CD4-positive, alpha-beta T cell treated with Interleukin-17A for 4 hours (primary cell): ENCODE results near the gene VANGL1.

ENCODE experiments used
- DNase-seq: peaks from one replicate; pipeline ENCODE4 v3.0.0-alpha.2; 2020; ENCODE audit warnings: mixed read lengths

VANGL1 gene

DNA sequence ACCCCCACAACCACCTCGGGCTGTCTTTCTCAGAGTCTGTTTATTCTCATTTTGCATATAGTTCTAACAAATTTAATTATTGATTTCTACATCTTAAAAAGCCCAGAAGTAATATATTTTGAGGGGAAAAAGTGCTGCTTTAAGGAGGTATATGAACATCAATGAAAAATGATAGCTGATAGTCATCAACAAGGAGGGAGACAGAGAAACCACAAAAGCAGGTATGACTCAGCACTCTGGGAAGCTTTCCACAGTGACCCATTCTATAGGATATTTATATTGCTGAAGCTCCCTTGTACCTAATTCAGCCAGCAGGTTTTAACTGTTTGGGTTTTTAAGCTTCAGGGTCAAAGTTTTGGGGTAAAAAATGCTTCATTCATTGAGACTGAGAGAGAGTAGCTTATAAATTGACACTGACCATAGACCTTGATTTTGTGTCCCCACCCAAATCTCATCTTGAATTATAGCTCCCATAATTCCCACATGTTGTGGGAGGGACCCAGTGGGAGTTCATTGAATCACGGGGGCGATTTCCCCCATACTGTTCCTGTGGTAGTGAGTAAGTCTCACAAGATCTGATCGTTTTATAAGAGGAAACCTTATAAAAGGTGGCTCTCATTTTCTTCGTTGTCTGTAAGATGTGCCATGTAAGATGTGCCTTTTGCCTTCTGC is 27.4 kb downstream of the VANGL1 start:
- DNase-seq = no peak

DNA sequence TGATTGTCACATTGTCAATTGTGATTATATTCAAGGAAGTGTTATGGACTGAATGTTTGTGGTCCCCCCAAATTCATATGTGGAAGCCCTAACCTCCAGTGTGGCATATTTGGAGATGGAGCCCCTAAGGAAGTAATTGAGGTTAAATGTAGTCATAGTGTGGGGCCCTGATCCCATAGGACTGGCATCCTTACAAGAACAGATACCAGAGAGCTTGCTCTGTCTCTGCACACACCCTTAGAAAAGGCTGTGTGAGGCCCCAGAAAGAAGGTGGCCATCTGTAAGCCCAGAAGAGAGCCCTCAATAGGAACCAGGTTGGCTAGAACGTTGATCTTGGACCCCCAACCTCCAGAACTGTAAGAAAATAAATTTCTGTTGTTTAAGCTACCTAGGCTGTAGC is 28.1 kb downstream of the VANGL1 start:
- no peak for DNase-seq

- DNase-seq = no peak
These were observed 28.9 kb downstream of the VANGL1 start for GRCh38 chr1:115670476-115671175.

DNA sequence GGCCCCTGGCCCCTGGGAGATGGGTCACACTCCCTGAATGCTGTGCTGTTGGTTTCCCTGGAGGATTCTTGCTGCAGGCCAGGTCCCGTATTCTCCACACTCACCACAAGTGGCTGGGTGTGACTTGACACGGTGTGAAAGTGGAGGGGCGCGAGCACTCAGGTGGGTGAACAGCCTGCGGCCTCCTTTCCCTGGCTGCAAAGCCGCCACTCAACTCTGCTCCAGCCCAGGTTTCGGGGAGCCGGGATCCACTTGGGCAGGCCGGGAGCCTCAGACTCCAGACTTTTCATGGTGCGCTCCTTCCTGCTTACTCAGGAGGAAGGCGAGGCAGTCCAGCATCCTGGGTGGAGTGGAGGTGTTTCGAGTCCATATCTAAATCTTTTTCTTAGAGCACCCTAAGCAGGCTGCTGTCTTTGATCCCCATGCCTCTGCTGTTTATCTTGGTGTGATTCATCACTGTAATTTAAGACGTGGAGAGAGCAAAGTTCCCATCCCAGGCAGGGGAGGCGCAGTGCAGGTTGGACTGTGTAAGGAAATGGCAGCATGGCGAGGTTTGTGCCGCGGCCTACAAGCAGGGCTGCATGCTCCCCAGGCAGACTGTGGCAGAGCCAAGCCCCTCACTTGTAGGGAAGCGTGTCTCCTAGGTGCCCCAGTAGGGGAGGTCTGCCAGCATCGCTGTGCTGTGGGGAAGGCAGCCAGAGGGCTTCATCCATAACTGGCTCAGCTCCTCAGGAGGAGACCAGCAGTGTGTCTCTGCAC is 29.6 kb downstream of the VANGL1 start:
- DNase-seq = no peak

DNA sequence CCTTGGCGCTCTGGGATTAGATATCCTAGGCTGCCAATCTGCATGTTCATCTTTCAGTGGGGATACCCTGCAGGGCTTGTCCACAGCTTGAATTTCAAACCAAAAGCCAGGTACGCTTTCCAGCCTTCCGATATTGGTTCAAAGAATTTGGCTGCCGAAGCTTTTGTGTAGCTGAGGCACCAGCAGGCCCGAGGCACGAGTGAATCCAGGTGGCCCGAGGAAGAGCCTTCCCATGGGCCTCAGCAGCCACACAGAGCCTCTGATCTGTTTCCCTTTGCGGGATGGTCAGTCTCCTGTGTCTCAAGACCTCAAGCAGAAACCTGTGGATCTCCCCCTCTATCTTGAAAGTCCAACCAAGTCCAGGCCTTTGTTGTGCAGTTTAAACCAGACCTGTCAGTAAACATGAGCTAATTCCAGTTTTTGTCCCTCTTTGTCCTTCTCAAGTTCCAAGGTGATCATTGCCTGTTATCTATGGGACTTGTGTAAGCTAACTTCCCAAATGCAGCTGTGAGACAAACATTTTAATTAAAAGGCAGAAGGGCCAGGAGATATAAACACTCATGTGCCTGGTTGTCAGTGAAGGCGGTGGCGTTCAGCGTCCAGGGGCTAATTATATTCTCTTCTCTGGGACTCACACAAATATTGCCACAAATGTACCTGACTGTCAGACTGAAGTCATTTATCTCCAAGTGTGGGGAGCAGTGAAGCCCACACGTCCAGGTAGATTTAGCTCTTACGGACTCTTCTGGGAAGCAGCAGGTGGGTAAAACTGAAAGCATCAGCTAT is 30.6 kb downstream of the VANGL1 start:
- no peak for DNase-seq

DNA sequence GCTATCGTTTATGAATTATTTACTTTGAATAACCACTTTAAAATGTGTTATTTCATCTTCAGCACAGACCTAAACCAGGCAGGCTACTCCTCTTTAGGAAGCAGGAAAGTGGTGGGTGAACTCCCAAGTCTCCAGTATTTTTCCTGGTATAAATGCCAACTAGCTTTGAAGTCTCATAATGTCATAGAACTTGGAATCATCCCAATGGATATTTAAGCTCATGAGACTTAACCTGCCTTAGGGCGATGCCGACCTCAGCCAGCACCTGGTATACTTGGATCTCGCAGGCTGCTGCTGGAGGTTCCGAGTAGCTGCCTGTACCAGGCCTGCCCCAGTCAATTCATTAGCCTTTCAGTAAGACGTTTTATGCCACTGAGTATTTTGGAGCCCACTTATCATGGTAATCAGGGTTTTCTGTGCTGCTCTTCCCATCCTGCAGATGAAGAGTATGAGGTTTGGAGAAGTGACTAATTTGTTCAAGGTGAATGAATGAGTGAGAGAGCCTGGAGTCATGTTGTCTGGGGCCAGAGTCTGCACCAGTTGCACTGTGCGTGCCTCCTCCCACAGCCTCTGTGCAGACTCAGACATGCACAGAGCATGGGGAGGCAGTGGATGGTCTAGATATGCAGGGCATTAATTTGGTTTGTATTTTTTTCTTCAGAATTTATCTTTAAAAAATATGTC is 34.9 kb downstream of the VANGL1 start:
- no peak for DNase-seq

GRCh38 chr1:115677182-115677555 is 35.4 kb downstream of the VANGL1 start:
- DNase-seq = no peak

- no peak for DNase-seq
These were observed 35.8 kb downstream of the VANGL1 start for GRCh38 chr1:115677565-115677964.

GRCh38 chr1:115678141-115678540 is 36.4 kb downstream of the VANGL1 start:
- no peak for DNase-seq

DNA sequence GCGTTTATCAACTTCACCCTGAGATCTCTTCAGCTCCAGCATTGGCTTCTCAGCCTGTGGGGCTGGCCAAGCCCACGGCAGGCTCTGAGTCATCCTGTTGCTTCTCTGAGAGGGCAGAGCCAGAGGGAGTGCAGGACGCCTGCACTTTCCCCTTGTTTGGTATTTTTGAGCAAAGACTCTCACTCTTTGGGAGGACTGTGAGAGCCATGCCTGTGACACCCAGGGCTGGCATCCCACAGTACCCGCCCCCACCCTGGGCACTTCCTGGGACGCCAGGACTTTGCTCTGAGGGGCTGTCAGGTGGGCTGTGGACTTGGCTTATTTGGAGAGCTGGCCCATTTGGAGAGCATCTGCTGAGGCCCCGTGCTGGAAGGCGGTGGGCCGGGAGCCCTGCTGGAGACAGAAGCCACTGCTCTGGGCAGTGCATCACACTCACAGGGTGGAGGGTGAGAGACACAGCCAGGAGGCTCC is 37.4 kb downstream of the VANGL1 start:
- no peak for DNase-seq

- no peak for DNase-seq
These were observed 39.0 kb downstream of the VANGL1 start for GRCh38 chr1:115680730-115681111.

- DNase-seq = no peak
These were observed 41.0 kb downstream of the VANGL1 start for GRCh38 chr1:115682792-115683191.

- DNase-seq = no peak
These were observed 43.4 kb downstream of the VANGL1 start for GRCh38 chr1:115685029-115685705.

DNA sequence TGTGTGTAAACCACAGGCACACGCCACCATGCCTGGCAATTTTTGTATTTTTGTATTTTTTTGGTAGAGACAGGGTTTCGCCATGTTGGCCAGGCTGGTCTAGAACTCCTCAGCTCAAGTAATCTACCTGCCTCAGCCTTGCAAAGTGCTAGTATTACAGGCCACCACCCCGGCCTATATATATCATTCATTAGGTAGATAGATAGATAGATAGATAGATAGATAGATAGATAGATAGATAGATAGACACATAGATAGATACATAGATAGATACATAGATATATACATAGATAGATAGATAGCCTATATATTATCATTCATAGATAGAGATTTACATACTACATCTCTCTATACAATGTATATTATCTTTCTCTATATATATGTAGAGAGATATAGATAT is 46.0 kb downstream of the VANGL1 start:
- DNase-seq = no peak

GRCh38 chr1:115690972-115691371 is 49.2 kb downstream of the VANGL1 start:
- no peak for DNase-seq

DNA sequence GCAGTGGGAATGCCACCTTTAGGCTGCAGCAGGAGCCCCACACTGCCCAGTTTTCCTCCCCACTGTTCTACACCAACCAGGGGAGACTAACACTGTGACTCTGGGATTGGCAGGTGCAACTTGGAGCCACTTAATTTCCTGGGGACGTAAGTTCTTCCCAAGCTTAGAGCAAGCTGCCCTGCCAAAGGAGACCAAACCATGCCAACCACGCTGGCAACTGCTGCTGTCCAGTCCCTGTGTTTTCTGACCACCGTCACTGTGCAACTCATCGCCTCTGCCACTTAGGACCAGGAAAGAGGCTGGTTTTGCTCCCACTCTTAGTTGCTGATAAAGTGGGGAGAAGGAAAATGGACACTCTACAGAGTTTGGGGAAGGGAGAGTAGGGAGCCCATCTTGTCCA is 50.5 kb downstream of the VANGL1 start:
- no peak for DNase-seq

DNA sequence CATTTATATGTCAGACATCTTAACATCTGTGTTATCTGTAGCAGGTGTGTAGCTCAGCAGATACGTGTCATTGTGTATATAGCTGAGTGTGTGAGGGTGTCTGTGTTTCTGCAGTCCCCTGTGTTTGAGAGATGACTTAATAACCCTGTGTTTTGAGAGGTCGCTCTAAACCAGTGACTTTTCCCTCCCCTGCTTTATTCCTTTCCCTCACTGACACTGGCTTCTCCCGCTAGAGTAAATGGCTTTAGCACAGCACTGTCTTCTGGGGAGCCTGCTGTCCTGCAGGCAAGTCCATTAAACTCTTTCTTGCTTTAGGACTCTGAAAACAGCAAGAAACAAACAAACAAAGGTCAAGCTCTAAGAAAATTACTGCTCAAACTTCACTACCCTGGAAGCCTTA is 53.0 kb downstream of the VANGL1 start:
- no peak for DNase-seq

GRCh38 chr1:115697619-115698018 is 55.8 kb downstream of the VANGL1 start:
- no peak for DNase-seq

- no peak for DNase-seq
These were observed 59.3 kb downstream of the VANGL1 start for GRCh38 chr1:115701090-115701489.

- DNase-seq = no peak
These were observed 61.2 kb downstream of the VANGL1 start for GRCh38 chr1:115702959-115703358.

GRCh38 chr1:115705085-115705951 is 63.5 kb downstream of the VANGL1 start:
- no peak for DNase-seq
